PC-3 (cell line): ENCODE results near the gene CMAS. TPM values are rescaled to one million over a fixed set of nuclear protein-coding genes. Genes with fewer than 3 reads are reported as not detected.

Experiments
- ATAC-seq: fragments of 200-7000 bp; cut with Tn5 transposase; 2 replicates; pipeline ENCODE4 v1.9.1; 2020; ENCODE audit warnings: mild to moderate bottlenecking, moderate library complexity
- BruUV-seq: library from RNA; stranded (reverse); fragments of 400-500 nt; replicated peaks from 2 replicates; lab custom pipeline; 2021; lab: Mats Ljungman, UMichigan
- CTCF ChIA-PET: fragments of 300-600 bp; sonication (Branson Sonifier 250); formaldehyde crosslinking; loops from one replicate; lab custom pipeline; 2022; ENCODE audit warnings: antibody characterized with exemption; lab: Charles Lee
- POLR2A ChIA-PET: fragments of 300-600 bp; sonication (Branson Sonifier 250); formaldehyde crosslinking; loops from one replicate; lab custom pipeline; 2022; ENCODE audit warnings: antibody characterized with exemption; ENCODE audit not compliant: unreplicated experiment; lab: Charles Lee
- DNase-seq: peaks from one replicate; pipeline ENCODE4 v3.0.0-alpha.2; 2015
- H2AFZ ChIP-seq: fragments of 300-600 bp; sonication (generic); 2 replicates; pipeline ENCODE4 v1.6.0; 2016; ENCODE audit warnings: antibody characterized with exemption, low read length
- H3F3A ChIP-seq: fragments of 300-600 bp; sonication (generic); one replicate; pipeline ENCODE4 v1.6.0; 2017; ENCODE audit warnings: antibody characterized with exemption, low read length, control low read depth, mild to moderate bottlenecking; ENCODE audit not compliant: unreplicated experiment
- H3K27ac ChIP-seq: fragments of 300-600 bp; sonication (generic); 2 replicates; pipeline ENCODE4 v1.5.1; 2016; ENCODE audit warnings: mild to moderate bottlenecking, low read length
- H3K27me3 ChIP-seq: fragments of 300-600 bp; sonication (generic); 2 replicates; pipeline ENCODE4 v1.6.1; 2016; ENCODE audit warnings: low read length, mixed read lengths
- H3K36me3 ChIP-seq: fragments of 300-600 bp; sonication (generic); 2 replicates; pipeline ENCODE4 v1.6.1; 2016; ENCODE audit warnings: low read depth, mixed run types, low read length, mixed read lengths
- H3K4me1 ChIP-seq: fragments of 300-600 bp; sonication (generic); 2 replicates; pipeline ENCODE4 v1.5.1; 2016; ENCODE audit warnings: low read length; ENCODE audit not compliant: insufficient read depth
- H3K4me2 ChIP-seq: fragments of 300-600 bp; sonication (generic); 2 replicates; pipeline ENCODE4 v1.6.0; 2016; ENCODE audit warnings: low read length
- H3K4me3 ChIP-seq: fragments of 300-600 bp; sonication (generic); 2 replicates; pipeline ENCODE4 v1.5.1; 2016; ENCODE audit warnings: mild to moderate bottlenecking, low read length, mixed read lengths
- H3K79me2 ChIP-seq: fragments of 300-600 bp; sonication (generic); 2 replicates; pipeline ENCODE4 v1.6.1; 2017; ENCODE audit warnings: low read length, mixed read lengths
- H3K9ac ChIP-seq: fragments of 300-600 bp; sonication (generic); 2 replicates; pipeline ENCODE4 v1.6.0; 2016; ENCODE audit warnings: mild to moderate bottlenecking, low read length
- H3K9me2 ChIP-seq: fragments of 300-600 bp; sonication (generic); replicated peaks from 2 replicates; pipeline ENCODE4 v1.6.1; 2016; ENCODE audit warnings: mixed run types, low read length, mixed read lengths
- H3K9me3 ChIP-seq: fragments of 300-600 bp; sonication (generic); 2 replicates; pipeline ENCODE4 v1.6.1; 2016; ENCODE audit warnings: low read length, mixed read lengths
- H4K20me1 ChIP-seq: fragments of 300-600 bp; sonication (generic); 2 replicates; pipeline ENCODE4 v1.6.1; 2016; ENCODE audit warnings: low read length, mixed read lengths
- CTCF ChIP-seq: fragments of 300-600 bp; sonication (generic); conservative IDR thresholded peaks from 2 replicates; pipeline ENCODE4 v1.5.1; 2017; ENCODE audit warnings: antibody characterized with exemption, low read depth, mild to moderate bottlenecking, low read length
- EZH2 ChIP-seq: fragments of 300-600 bp; sonication (generic); IDR thresholded peaks from one replicate; pipeline ENCODE4 v1.6.1; 2017; ENCODE audit warnings: antibody characterized with exemption, mild to moderate bottlenecking, low read length; ENCODE audit not compliant: unreplicated experiment
- EZH2phosphoT487 ChIP-seq: fragments of 300-600 bp; sonication (generic); IDR thresholded peaks from 2 replicates; pipeline ENCODE4 v1.6.1; 2018; ENCODE audit warnings: mild to moderate bottlenecking, antibody characterized with exemption, low read length, borderline replicate concordance
- intact Hi-C: fragments of 100-400 bp; cut with micrococcal nuclease; formaldehyde crosslinking; loops from 2 replicates; pipeline ENCODE4 v1.9.0; 2023
- total RNA-seq: library from RNA; depleted of rRNA; stranded (reverse); fragments of >200 nt; gene quantifications from 2 replicates; pipeline ENCODE4 v1.2.3, GENCODE V29; 2014

The CMAS gene
- total RNA-seq, 1 experiment from 2014 or later, result 25.0 TPM

- H3K36me3 ChIP-seq, result peaks cover 11% of the 10 kb centered on the region; the same call in 1 of the 2 replicates
- H3K79me2 ChIP-seq, result 0 out of 2 replicates have a peak, but pooled peaks cover 2% of the 10 kb centered on the region
- no peaks in the 10 kb centered on the region for H3K27me3 ChIP-seq
- H4K20me1 ChIP-seq, result no peaks in the 10 kb centered on the region
- H3K4me3 ChIP-seq, result no peak overlapping the region
- no peaks in the 10 kb centered on the region for H3F3A ChIP-seq
- H3K4me1 ChIP-seq, result no peaks in the 10 kb centered on the region
- ATAC-seq (no peak), DNase-seq (no peak)
- ChIA-PET CTCF (no interaction called here), POLR2A (no interaction called here)
- no peak for TF ChIP-seq EZH2phosphoT487
- TF ChIP-seq CTCF, result no peak
- TF ChIP-seq EZH2, result no peak
- H3K27ac ChIP-seq, result no peak overlapping the region
- no peaks in the 10 kb centered on the region for H3K9me2 ChIP-seq
- no TSS peak for BruUV-seq
- H2AFZ ChIP-seq, result no peak overlapping the region
- no peak overlapping the region for H3K4me2 ChIP-seq
- intact Hi-C loops, result no loop called here
- no peak overlapping the region for H3K9ac ChIP-seq
- H3K9me3 ChIP-seq, result no peaks in the 10 kb centered on the region
Observed at GRCh38 chr12:22056607-22057006, 10.6 kb downstream of the CMAS start.

- CTCF ChIA-PET, result interaction anchor here (0.6 kb wide), 2 partner anchors 12 to 21 kb away, joined by 4 to 6 read pairs; no protein-coding TSS in a partner anchor
- intact Hi-C loops, result no loop called here
- no peak overlapping the region for H3K9ac ChIP-seq
- no peaks in the 10 kb centered on the region for H3K4me1 ChIP-seq
- H3K27me3 ChIP-seq, result no peaks in the 10 kb centered on the region
- no peaks in the 10 kb centered on the region for H3K79me2 ChIP-seq
- H3F3A ChIP-seq, result no peaks in the 10 kb centered on the region
- DNase-seq (no peak), ATAC-seq (no peak)
- H2AFZ ChIP-seq, result no peak overlapping the region
- H3K4me3 ChIP-seq, result no peak overlapping the region
- H4K20me1 ChIP-seq, result no peaks in the 10 kb centered on the region
- BruUV-seq, result no TSS peak
- peaks cover 22% of the 10 kb centered on the region; the same call in 1 of the 2 replicates for H3K36me3 ChIP-seq
- H3K27ac ChIP-seq, result no peak overlapping the region
- TF ChIP-seq EZH2phosphoT487, result no peak
- H3K9me2 ChIP-seq, result no peaks in the 10 kb centered on the region
- POLR2A ChIA-PET, result no interaction called here
- H3K4me2 ChIP-seq, result no peak overlapping the region
- H3K9me3 ChIP-seq, result no peaks in the 10 kb centered on the region
Observed at GRCh38 chr12:22059976-22060647, 14.1 kb downstream of the CMAS start.

GRCh38 chr12:22064968-22065367, 18.9 kb downstream of the CMAS start:
- no peak overlapping the region for H3K4me2 ChIP-seq
- DNase-seq (no peak), ATAC-seq (no peak)
- no peaks in the 10 kb centered on the region for H3K9me2 ChIP-seq
- TF ChIP-seq EZH2phosphoT487, result no peak
- TF ChIP-seq EZH2, result no peak
- TF ChIP-seq CTCF, result no peak
- H3F3A ChIP-seq, result no peaks in the 10 kb centered on the region
- H2AFZ ChIP-seq, result no peak overlapping the region
- no TSS peak for BruUV-seq
- peaks cover 17% of the 10 kb centered on the region for H3K36me3 ChIP-seq
- H3K27ac ChIP-seq, result no peak overlapping the region
- peaks cover 11% of the 10 kb centered on the region for H3K4me1 ChIP-seq
- no peaks in the 10 kb centered on the region for H4K20me1 ChIP-seq
- H3K4me3 ChIP-seq, result no peak overlapping the region
- no peak overlapping the region for H3K9ac ChIP-seq
- no peaks in the 10 kb centered on the region for H3K9me3 ChIP-seq
- no peaks in the 10 kb centered on the region for H3K79me2 ChIP-seq
- no peaks in the 10 kb centered on the region for H3K27me3 ChIP-seq
- intact Hi-C loops, result no loop called here
- ChIA-PET CTCF (no interaction called here), POLR2A (no interaction called here)
